Suppressor macrophage treated with lipopolysaccharide for 4 hours (primary cell): Measurements from ENCODE around the gene DCAF17.
"Not testable (repeated sequence)": the region's sequence is repeated elsewhere in the genome, so short reads cannot be mapped to it uniquely, and the experiment has no call there.

ENCODE experiments used
- DNase-seq: peaks from one replicate; pipeline ENCODE4 v3.0.0-alpha.2; 2020

Gene DCAF17

DNA sequence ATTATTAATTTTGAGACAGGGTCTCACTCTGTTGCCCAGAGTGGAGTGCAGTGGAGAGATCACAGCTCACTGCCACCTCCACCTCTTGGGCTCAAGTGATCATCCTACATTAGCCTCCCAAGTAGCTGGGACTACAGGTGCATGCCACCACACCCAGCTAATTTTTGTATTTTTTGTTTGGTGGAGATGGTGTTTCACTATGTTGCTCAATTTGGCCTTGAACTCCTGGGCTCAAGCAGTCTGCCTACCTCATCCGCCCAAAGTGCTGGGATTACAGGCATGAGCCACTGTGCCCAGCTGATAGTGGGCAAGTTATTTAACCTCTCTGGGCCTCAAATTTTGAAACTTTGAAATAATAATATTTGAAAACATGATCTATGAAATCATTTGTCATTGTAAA, 26.5 kb downstream of the DCAF17 start:
- DNase-seq = no peak

- DNase-seq = no peak
Measured at GRCh38 chr2:171469176-171469575, 35.1 kb downstream of the DCAF17 start.

DNA sequence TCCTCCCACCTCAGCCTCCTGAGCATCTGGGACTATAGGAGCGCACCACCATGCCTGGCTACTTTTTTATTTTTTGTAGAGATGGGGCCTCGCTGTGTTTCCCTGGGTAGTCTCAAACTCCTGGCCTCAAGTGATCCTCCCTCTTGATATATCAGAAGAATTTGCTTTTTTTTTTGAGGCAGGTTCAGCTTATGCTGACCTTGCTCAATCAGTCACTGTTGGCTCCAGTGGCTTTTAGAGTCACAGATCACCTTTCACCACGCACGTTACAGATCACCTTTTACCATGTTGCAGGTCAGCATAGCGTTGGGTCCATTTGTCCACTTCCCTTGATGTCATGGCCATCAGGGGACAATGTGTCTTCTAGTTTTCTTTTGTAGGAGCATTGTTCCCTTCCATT, 36.1 kb downstream of the DCAF17 start:
- DNase-seq = no peak

GRCh38 chr2:171475979-171476378, 42.0 kb downstream of the DCAF17 start:
- no peak for DNase-seq

DNA sequence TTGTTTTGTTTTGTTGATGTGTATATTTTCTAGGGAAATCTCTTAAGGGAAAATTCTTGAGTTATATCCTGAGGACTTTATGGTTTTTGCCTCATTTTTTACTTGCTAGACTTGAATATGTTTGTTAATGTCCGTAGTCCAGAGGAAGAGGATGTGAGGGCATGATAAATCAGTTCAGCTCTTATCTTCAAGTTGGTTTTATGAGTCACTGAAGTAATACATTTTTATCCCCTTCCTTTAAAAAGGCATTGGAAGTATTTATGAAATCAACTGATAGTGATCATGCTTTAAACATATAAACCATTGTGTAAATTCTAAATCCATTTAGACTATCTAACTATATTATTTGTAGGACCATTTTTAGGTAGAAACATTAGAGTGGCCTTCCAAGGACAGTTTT, 44.3 kb downstream of the DCAF17 start:
- DNase-seq = no peak

DNA sequence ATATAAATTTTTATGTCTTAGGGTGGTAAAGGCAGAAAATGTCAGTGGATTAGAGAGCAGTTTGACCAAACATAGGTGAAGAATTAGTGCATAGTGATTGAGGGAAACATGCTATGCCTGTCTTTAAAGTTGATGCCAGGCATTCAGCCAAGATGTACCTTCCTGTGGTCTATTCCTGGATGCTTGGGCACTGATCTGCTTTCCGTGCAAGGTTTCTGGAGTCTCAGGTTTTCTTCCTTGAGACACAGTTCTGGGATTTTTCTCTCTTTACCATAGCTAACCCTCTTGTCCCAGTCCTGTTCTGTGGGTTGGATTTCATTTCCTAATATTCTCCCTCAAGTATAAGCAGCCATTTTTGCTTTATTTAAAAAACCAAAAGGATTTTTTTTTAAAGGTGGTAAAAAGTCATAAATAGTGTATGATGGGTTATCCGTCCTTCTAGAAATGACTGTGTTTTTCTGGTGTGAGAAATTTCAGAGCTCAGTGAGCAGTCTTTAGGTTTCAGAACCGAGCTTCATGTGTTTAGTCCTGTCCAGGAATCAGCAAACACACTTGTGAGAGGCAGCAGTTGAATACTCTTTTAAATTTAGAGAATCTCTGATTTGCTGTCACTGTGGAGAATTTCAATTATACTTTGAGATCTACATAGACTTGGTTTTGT, 45.3 kb downstream of the DCAF17 start:
- no peak for DNase-seq

DNA sequence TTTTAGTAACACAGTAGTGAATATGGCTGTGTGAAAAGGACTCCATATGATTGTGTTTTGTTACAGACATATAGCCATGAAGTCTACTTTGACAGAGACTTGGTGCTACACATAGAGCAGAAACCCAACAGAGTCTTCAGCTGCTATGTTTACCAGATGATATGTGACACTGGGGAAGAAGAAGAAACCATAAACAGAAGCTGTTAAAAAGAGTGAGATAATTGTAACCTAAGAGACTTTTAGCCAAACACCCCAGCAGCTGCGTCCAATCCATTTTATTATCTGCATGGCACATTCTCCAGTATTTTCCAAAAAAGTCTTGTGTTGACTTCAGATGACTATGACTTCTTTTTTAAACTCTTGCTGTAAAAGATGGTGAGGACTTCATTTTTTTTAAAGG, 46.9 kb downstream of the DCAF17 start:
- DNase-seq = no peak

DNA sequence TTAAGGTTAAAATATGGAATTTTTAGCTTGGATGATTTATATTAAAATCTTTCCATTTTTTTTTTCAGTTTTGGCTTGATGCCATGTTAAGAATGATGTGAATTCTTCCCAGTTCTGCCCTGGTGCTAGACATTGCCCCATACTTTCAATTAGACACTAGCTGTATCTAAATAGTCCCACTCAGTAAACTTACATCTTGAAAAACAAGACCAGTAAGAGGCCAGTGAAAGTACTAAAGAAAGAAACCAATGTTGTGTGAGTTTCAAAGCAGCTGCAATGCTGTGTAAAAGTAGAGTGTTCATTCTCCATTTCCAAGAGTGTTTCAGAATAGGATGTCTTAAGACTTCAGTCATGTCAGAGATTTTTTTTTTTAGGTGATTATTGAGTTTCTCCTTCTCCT, 48.3 kb downstream of the DCAF17 start:
- no peak for DNase-seq

DNA sequence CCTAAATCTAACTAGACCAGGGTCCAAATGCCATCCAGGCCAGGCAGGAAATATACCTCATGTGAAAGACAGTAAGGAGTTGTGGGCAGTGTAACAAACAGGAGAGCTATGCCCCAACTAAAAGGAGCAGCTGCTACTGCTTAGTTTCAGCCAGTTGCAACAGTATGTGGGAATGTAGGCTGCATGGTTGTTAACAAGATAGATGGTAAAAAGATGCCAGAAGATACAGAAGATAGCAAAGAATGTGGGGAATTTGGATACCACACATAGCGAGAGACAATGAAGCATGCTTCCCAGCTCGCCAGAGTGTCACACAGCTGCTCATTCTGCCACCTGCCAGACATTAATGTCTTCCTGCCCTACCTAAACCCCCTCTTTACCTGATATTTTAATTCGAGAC, 48.9 kb downstream of the DCAF17 start:
- no peak for DNase-seq

- no peak for DNase-seq
Measured at GRCh38 chr2:171483793-171484192, 49.8 kb downstream of the DCAF17 start.

GRCh38 chr2:171485116-171485515, 51.1 kb downstream of the DCAF17 start:
- DNase-seq = no peak

GRCh38 chr2:171487201-171487600, 53.2 kb downstream of the DCAF17 start:
- no peak for DNase-seq

GRCh38 chr2:171487803-171488259, 53.8 kb downstream of the DCAF17 start:
- DNase-seq = no peak

- no peak for DNase-seq
Measured at GRCh38 chr2:171490577-171490976, 56.6 kb downstream of the DCAF17 start.

GRCh38 chr2:171491292-171491691, 57.3 kb downstream of the DCAF17 start:
- no peak for DNase-seq

GRCh38 chr2:171492664-171493063, 58.6 kb downstream of the DCAF17 start:
- no peak for DNase-seq

DNA sequence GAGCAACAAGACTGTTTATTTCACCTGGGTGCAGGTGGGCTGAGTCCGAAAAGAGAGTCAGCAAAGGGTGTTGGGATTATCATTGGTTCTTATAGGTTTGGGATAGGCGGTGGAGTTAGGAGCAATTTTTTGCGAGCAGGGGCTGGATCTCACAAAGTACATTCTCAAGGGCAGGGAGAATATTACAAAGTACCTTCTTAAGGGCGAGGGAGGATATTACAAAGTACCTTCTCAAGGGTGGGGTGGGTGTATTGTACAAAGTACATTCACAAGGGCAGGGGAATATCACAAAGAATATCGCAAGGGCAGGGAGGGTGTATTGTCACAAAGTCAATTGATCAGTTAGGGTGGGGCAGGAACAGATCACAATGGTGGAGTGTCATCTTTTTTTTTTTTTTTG, 63.6 kb downstream of the DCAF17 start:
- not testable (repeated sequence) for DNase-seq

- no peak for DNase-seq
Measured at GRCh38 chr2:171505374-171505773, 71.3 kb downstream of the DCAF17 start.

GRCh38 chr2:171509945-171510731, 76.1 kb downstream of the DCAF17 start:
- DNase-seq = no peak

- no peak for DNase-seq
Measured at GRCh38 chr2:171512014-171512413, 78.0 kb downstream of the DCAF17 start.

- DNase-seq = no peak
Measured at GRCh38 chr2:171512683-171513195, 78.7 kb downstream of the DCAF17 start.

GRCh38 chr2:171513719-171514160, 79.7 kb downstream of the DCAF17 start:
- peak; percentile 34 for DNase-seq

DNA sequence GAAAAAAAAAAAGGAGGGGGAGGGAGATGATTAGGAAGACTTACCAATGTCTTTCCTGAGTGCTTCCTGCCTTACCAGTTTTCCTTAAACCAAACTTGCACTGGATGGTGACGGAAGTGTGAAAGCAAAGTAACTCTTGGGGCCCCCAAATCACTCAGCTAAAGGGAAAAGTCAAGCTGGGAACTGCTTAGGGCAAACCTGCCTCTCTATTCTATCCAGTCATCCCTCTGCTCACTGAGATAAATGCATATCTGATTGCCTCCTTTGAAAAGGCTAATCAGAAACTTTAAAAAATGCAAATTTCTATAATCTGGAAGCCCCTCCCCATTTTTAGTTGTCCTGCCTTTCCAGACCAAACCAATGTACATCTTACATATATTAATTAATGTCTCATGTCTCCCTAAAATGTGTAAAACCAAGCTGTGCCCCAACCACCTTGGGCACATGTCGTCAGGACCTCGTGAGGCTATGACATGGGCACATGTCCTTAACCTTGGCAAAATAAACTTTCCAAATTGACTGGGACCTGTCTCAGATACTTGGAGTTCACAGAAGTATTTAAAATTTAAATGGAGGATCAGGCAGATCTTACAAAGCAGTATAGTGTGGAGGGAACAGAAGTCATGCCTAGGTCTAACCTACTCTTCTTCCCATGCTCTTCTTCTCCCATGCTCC, 81.0 kb downstream of the DCAF17 start:
- DNase-seq = no peak
